ENCODE data around the gene GRHL3. TPM values are rescaled to one million over a fixed set of nuclear protein-coding genes. Genes with fewer than 3 reads are reported as not detected.
A peak's percentile ranks its signal among the peaks of the same experiment; 100 is the strongest.

GRHL3 gene
- total RNA-seq, 1 experiment from 2014 or later: 2.5 TPM

DNA sequence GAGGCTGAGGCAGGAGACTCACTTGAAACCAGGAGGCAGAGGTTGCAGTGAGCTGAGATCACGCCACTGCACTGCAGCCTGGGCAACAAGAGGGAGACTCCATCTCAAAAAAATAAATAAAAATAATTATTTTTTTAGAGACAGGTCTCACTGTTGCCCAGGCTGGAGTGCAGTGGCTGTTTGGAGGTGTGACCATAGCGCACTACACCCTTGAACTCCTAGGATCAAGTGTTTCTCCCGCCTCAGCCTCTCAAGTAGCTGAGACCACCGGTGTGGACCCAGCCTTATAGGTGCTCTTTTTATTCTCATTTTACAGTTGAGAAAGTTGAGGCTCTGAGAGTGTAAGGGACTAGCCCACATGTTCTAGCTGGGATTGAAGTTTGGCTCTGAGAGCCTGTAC lies 15.6 kb upstream of the GRHL3 start (continued):
- TF ChIP-seq, protein P1, sequence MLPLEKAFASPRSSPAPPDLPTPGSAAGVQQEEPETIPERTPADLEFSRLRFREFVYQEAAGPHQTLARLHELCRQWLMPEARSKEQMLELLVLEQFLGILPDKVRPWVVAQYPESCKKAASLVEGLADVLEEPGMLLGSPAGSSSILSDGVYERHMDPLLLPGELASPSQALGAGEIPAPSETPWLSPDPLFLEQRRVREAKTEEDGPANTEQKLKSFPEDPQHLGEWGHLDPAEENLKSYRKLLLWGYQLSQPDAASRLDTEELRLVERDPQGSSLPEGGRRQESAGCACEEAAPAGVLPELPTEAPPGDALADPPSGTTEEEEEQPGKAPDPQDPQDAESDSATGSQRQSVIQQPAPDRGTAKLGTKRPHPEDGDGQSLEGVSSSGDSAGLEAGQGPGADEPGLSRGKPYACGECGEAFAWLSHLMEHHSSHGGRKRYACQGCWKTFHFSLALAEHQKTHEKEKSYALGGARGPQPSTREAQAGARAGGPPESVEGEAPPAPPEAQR (CRISPR knock-in tag; IDR thresholded peaks at IDR 0.05): no peak
- TF ChIP-seq CBFB (CRISPR knock-in tag; IDR thresholded peaks at IDR 0.05; ENCODE audit: low read depth): no peak

DNA sequence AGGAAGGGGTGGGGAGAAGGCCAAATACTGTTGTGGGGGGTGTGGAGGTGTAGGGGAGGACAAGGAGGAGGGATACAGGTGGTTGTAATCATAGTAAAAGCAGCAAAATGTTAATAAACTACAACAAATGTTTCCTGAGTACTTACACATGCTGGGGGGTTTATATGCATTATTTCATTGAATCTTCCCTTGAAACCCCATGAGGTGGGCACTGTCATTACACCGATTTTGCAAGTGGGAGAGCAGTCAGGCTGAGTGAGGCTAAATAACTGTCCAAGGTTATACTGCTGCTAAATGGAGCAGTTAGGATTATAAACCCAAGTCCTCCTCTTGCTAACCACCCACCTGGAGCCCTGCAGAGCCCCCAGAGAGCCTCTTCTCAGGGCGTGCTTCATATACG lies 14.4 kb upstream of the GRHL3 start:
- Mint-ChIP-seq H3K4me1 (peaks cover 48% of the 10 kb centered on the region), H3K36me3 (no peaks in the 10 kb centered on the region), H3K9me3 (no peaks in the 10 kb centered on the region), H3K27me3 (ENCODE audit: low read depth) (no peaks in the 10 kb centered on the region), H3K27ac (no peak overlapping the region), H3K4me3 (no peak overlapping the region)
- no peak for DNase-seq (ENCODE audit: low spot score)
- peak; percentile 7; the same call in 1 of the 2 replicates for ATAC-seq
- no peak for TF ChIP-seq PRRX2 (CRISPR knock-in tag; IDR thresholded peaks at IDR 0.05)
- POLR2A ChIA-PET: no interaction called here
- CTCF ChIA-PET: no interaction called here

DNA sequence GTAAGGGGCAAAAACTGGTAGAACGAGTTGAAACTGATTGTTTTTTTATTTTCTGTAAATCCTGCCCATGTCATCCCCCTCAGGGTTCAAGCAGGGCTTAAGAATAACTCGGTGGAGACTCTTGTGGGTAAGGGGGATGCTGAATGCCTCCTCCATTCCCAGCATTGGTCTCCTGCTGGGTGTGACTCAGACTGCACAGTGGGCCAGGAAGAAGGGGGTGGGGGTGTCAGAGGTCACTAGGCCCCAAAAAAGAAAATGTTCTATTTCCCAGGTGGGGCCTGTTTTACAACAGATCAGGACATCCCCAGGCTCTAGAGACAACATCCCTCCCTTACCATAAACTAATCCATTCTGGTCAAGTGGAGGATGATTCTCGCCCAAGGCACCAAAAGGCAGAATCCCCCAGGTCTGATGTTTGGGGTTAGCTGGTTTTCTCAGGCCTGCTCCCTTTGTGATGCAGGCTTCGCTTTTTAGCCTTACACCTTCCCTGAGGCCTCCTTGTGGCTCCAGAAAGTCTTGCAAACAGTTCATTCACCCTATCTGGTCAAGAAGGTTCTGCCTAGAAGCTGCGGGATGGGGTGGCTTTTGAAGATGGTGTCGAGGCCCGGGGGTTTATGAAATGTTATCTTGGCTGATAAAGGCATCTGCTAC lies 10.7 kb upstream of the GRHL3 start:
- Mint-ChIP-seq H3K36me3 (no peaks in the 10 kb centered on the region), H3K4me3 (no peak overlapping the region), H3K27me3 (ENCODE audit: low read depth) (no peaks in the 10 kb centered on the region), H3K9me3 (no peaks in the 10 kb centered on the region), H3K4me1 (peaks cover 64% of the 10 kb centered on the region), H3K27ac (0 out of 2 replicates have a peak overlapping the region, but pooled peaks have one; percentile 29)
- DNase-seq (ENCODE audit: low spot score): peak; percentile 49
- POLR2A ChIA-PET: interaction anchor here (0.6 to 1.2 kb wide), 3 partner anchors 12 to 158 kb away, joined by 3 to 5 read pairs (median 5); no protein-coding TSS in a partner anchor
- CTCF ChIA-PET: interaction anchor here (0.6 to 4.8 kb wide), 25 partner anchors 10 to 332 kb away, joined by 3 to 45 read pairs (median 4); partner anchors contain the start of gene GRHL3
- ATAC-seq: peak; percentile 86
- TF ChIP-seq FOXJ3 (CRISPR knock-in tag; IDR thresholded peaks at IDR 0.05; ENCODE audit: borderline replicate concordance): no peak
- TF ChIP-seq, protein P2, sequence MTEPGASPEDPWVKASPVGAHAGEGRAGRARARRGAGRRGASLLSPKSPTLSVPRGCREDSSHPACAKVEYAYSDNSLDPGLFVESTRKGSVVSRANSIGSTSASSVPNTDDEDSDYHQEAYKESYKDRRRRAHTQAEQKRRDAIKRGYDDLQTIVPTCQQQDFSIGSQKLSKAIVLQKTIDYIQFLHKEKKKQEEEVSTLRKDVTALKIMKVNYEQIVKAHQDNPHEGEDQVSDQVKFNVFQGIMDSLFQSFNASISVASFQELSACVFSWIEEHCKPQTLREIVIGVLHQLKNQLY (CRISPR knock-in tag; IDR thresholded peaks at IDR 0.05): no peak
- TF ChIP-seq TCF7 (CRISPR knock-in tag; IDR thresholded peaks at IDR 0.05; ENCODE audit: low read depth): no peak
- TF ChIP-seq ZNF263 (CRISPR knock-in tag; IDR thresholded peaks at IDR 0.05; ENCODE audit: low read depth): no peak
- TF ChIP-seq, protein P3, sequence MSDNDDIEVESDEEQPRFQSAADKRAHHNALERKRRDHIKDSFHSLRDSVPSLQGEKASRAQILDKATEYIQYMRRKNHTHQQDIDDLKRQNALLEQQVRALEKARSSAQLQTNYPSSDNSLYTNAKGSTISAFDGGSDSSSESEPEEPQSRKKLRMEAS (CRISPR knock-in tag; IDR thresholded peaks at IDR 0.05): 0 out of 2 replicates have a peak, but pooled peaks have one; percentile 27
- no peak for TF ChIP-seq RELA (CRISPR knock-in tag; IDR thresholded peaks at IDR 0.05; ENCODE audit: borderline replicate concordance)
- no peak for TF ChIP-seq FOXK1 (CRISPR knock-in tag; IDR thresholded peaks at IDR 0.05)
- TF ChIP-seq IRF2 (CRISPR knock-in tag; IDR thresholded peaks at IDR 0.05; ENCODE audit: borderline replicate concordance, low read depth): no peak
- TF ChIP-seq SMAD3 (CRISPR knock-in tag; IDR thresholded peaks at IDR 0.05; ENCODE audit: borderline replicate concordance): no peak
- TF ChIP-seq, protein P4, sequence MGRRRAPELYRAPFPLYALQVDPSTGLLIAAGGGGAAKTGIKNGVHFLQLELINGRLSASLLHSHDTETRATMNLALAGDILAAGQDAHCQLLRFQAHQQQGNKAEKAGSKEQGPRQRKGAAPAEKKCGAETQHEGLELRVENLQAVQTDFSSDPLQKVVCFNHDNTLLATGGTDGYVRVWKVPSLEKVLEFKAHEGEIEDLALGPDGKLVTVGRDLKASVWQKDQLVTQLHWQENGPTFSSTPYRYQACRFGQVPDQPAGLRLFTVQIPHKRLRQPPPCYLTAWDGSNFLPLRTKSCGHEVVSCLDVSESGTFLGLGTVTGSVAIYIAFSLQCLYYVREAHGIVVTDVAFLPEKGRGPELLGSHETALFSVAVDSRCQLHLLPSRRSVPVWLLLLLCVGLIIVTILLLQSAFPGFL (CRISPR knock-in tag; IDR thresholded peaks at IDR 0.05; ENCODE audit: borderline replicate concordance): no peak
- TF ChIP-seq, protein P5, sequence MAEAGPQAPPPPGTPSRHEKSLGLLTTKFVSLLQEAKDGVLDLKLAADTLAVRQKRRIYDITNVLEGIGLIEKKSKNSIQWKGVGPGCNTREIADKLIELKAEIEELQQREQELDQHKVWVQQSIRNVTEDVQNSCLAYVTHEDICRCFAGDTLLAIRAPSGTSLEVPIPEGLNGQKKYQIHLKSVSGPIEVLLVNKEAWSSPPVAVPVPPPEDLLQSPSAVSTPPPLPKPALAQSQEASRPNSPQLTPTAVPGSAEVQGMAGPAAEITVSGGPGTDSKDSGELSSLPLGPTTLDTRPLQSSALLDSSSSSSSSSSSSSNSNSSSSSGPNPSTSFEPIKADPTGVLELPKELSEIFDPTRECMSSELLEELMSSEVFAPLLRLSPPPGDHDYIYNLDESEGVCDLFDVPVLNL (CRISPR knock-in tag; IDR thresholded peaks at IDR 0.05; ENCODE audit: borderline replicate concordance, low read depth): no peak
- no peak for TF ChIP-seq GTF2I (CRISPR knock-in tag; conservative IDR thresholded peaks at IDR 0.05)
- no peak for TF ChIP-seq TEAD4 (CRISPR knock-in tag; IDR thresholded peaks at IDR 0.05)
- no peak for TF ChIP-seq NFATC4 (CRISPR knock-in tag; IDR thresholded peaks at IDR 0.05)
- no peak for TF ChIP-seq NR3C1 (CRISPR knock-in tag; conservative IDR thresholded peaks at IDR 0.05; ENCODE audit: low read depth)
- TF ChIP-seq, protein P6, sequence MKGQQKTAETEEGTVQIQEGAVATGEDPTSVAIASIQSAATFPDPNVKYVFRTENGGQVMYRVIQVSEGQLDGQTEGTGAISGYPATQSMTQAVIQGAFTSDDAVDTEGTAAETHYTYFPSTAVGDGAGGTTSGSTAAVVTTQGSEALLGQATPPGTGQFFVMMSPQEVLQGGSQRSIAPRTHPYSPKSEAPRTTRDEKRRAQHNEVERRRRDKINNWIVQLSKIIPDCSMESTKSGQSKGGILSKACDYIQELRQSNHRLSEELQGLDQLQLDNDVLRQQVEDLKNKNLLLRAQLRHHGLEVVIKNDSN (CRISPR knock-in tag; IDR thresholded peaks at IDR 0.05): 0 out of 2 replicates have a peak, but pooled peaks have one; percentile 23
- TF ChIP-seq ZNF317 (CRISPR knock-in tag; IDR thresholded peaks at IDR 0.05; ENCODE audit: borderline replicate concordance, low read depth): no peak
- TF ChIP-seq, protein P7, sequence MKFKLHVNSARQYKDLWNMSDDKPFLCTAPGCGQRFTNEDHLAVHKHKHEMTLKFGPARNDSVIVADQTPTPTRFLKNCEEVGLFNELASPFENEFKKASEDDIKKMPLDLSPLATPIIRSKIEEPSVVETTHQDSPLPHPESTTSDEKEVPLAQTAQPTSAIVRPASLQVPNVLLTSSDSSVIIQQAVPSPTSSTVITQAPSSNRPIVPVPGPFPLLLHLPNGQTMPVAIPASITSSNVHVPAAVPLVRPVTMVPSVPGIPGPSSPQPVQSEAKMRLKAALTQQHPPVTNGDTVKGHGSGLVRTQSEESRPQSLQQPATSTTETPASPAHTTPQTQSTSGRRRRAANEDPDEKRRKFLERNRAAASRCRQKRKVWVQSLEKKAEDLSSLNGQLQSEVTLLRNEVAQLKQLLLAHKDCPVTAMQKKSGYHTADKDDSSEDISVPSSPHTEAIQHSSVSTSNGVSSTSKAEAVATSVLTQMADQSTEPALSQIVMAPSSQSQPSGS (CRISPR knock-in tag; IDR thresholded peaks at IDR 0.05; ENCODE audit: borderline replicate concordance, low read depth): no peak
- TF ChIP-seq, protein P8, sequence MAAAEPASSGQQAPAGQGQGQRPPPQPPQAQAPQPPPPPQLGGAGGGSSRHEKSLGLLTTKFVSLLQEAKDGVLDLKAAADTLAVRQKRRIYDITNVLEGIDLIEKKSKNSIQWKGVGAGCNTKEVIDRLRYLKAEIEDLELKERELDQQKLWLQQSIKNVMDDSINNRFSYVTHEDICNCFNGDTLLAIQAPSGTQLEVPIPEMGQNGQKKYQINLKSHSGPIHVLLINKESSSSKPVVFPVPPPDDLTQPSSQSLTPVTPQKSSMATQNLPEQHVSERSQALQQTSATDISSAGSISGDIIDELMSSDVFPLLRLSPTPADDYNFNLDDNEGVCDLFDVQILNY (CRISPR knock-in tag; IDR thresholded peaks at IDR 0.05): 0 out of 2 replicates have a peak, but pooled peaks have one; percentile 30
